CD1c-positive myeloid dendritic cell (primary cell): ENCODE data around the gene FMN2.

Source experiments
- DNase-seq: peaks from one replicate; pipeline ENCODE4 v3.0.0-alpha.2; 2016; ENCODE audit errors: extremely low spot score

FMN2 gene

GRCh38 chr1:240491796-240492195 is 400.1 kb downstream of the FMN2 start:
- no peak for DNase-seq

GRCh38 chr1:240492832-240493440 is 401.3 kb downstream of the FMN2 start:
- DNase-seq = no peak

GRCh38 chr1:240495601-240496000 is 403.9 kb downstream of the FMN2 start:
- DNase-seq = no peak

- no peak for DNase-seq
These were observed 404.7 kb downstream of the FMN2 start for GRCh38 chr1:240496356-240496755.

GRCh38 chr1:240496941-240497340 is 405.3 kb downstream of the FMN2 start:
- DNase-seq = no peak

- DNase-seq = no peak
These were observed 406.2 kb downstream of the FMN2 start for GRCh38 chr1:240497908-240498307.

GRCh38 chr1:240498335-240498734 is 406.7 kb downstream of the FMN2 start:
- no peak for DNase-seq

- DNase-seq = no peak
These were observed 407.3 kb downstream of the FMN2 start for GRCh38 chr1:240499012-240499411.

- no peak for DNase-seq
These were observed 409.0 kb downstream of the FMN2 start for GRCh38 chr1:240500647-240501046.

- no peak for DNase-seq
These were observed 409.4 kb downstream of the FMN2 start for GRCh38 chr1:240501115-240501514.

- no peak for DNase-seq
These were observed 411.4 kb downstream of the FMN2 start for GRCh38 chr1:240503036-240503435.

- DNase-seq = no peak
These were observed 411.9 kb downstream of the FMN2 start for GRCh38 chr1:240503558-240503957.

GRCh38 chr1:240506176-240506575 is 414.5 kb downstream of the FMN2 start:
- DNase-seq = no peak

GRCh38 chr1:240508201-240508600 is 416.5 kb downstream of the FMN2 start:
- DNase-seq = no peak

GRCh38 chr1:240508950-240509349 is 417.3 kb downstream of the FMN2 start:
- DNase-seq = no peak

- DNase-seq = no peak
These were observed 420.1 kb downstream of the FMN2 start for GRCh38 chr1:240511789-240512188.

- DNase-seq = no peak
These were observed 423.8 kb downstream of the FMN2 start for GRCh38 chr1:240515505-240515904.

GRCh38 chr1:240516069-240516468 is 424.4 kb downstream of the FMN2 start:
- DNase-seq = no peak

- DNase-seq = no peak
These were observed 426.2 kb downstream of the FMN2 start for GRCh38 chr1:240517891-240518290.

- DNase-seq = no peak
These were observed 430.6 kb downstream of the FMN2 start for GRCh38 chr1:240522122-240522822.

GRCh38 chr1:240524356-240525069 is 432.8 kb downstream of the FMN2 start:
- no peak for DNase-seq
